GM19240 (cell line): Measurements from ENCODE around the gene ADH1A.
"Not testable (repeated sequence)": the region's sequence is repeated elsewhere in the genome, so short reads cannot be mapped to it uniquely, and the experiment has no call there.

ENCODE experiments used
- DNase-seq: peaks from one replicate; pipeline ENCODE4 v3.0.0; 2011; ENCODE audit warnings: low spot score; ENCODE audit not compliant: insufficient read length

ADH1A gene

GRCh38 chr4:99290848-99291786 is at the start of gene ADH1A:
TSS of gene ADH1A (minus strand) at chr4:99290985. CDS start at chr4:99290914, 71 bp downstream.
- no peak for DNase-seq

- DNase-seq = no peak
These were observed 48.4 kb upstream of the ADH1A start for GRCh38 chr4:99339172-99339571.

GRCh38 chr4:99336553-99336952 is 45.8 kb upstream of the ADH1A start:
- no peak for DNase-seq

GRCh38 chr4:99334880-99335279 is 44.1 kb upstream of the ADH1A start:
- no peak for DNase-seq

- no peak for DNase-seq
These were observed 39.9 kb upstream of the ADH1A start for GRCh38 chr4:99330648-99331047.

GRCh38 chr4:99329876-99330275 is 39.1 kb upstream of the ADH1A start:
- DNase-seq = no peak

GRCh38 chr4:99324979-99325378 is 34.2 kb upstream of the ADH1A start:
- no peak for DNase-seq

- DNase-seq = no peak
These were observed 33.6 kb upstream of the ADH1A start for GRCh38 chr4:99324361-99324760.

- no peak for DNase-seq
These were observed 33.0 kb upstream of the ADH1A start for GRCh38 chr4:99323756-99324155.

- DNase-seq = no peak
These were observed 30.7 kb upstream of the ADH1A start, which contains the start of gene ADH1B for GRCh38 chr4:99321241-99322191. TSS of gene ADH1B (minus strand) at chr4:99321401. CDS start at chr4:99321331, 70 bp downstream.

GRCh38 chr4:99317811-99318210 is 27.0 kb upstream of the ADH1A start:
- DNase-seq = not testable (repeated sequence)

- DNase-seq = no peak
These were observed 26.6 kb upstream of the ADH1A start for GRCh38 chr4:99317354-99317753.

GRCh38 chr4:99315839-99316238 is 25.1 kb upstream of the ADH1A start:
- no peak for DNase-seq

- DNase-seq = no peak
These were observed 23.4 kb upstream of the ADH1A start for GRCh38 chr4:99314211-99314610.

- DNase-seq = no peak
These were observed 19.6 kb upstream of the ADH1A start for GRCh38 chr4:99310389-99310788.

GRCh38 chr4:99305638-99306400 is 15.0 kb upstream of the ADH1A start:
- DNase-seq = no peak

GRCh38 chr4:99301376-99302164 is 10.8 kb upstream of the ADH1A start:
- no peak for DNase-seq

GRCh38 chr4:99300934-99301333 is 10.1 kb upstream of the ADH1A start:
- no peak for DNase-seq

- no peak for DNase-seq
These were observed 2.6 kb upstream of the ADH1A start for GRCh38 chr4:99293357-99293756.

GRCh38 chr4:99285387-99285786 is 5.4 kb downstream of the ADH1A start:
- no peak for DNase-seq
